Pons (tissue), 1 donor: ENCODE results near the gene MED28.
"Not testable (repeated sequence)": the region's sequence is repeated elsewhere in the genome, so short reads cannot be mapped to it uniquely, and the experiment has no call there.

Experiments
- DNase-seq: peaks from one replicate; pipeline ENCODE4 v3.0.0-alpha.2; 2016; ENCODE audit warnings: low spot score

Gene MED28

GRCh38 chr4:17614416-17615299 lies at the start of gene MED28:
MED28 (plus strand) TSS chr4:17614641; CDS start chr4:17614655, 14 bp downstream.
- peak; percentile 95 for DNase-seq

GRCh38 chr4:17565846-17566245 lies 48.6 kb upstream of the MED28 start:
- no peak for DNase-seq

GRCh38 chr4:17567271-17567670 lies 47.2 kb upstream of the MED28 start:
- no peak for DNase-seq

- no peak for DNase-seq
These were observed 40.2 kb upstream of the MED28 start for GRCh38 chr4:17574206-17574605.

- DNase-seq, result not testable (repeated sequence)
These were observed 39.3 kb upstream of the MED28 start for GRCh38 chr4:17575177-17575576.

- peak; percentile 95 for DNase-seq
These were observed 37.3 kb upstream of the MED28 start, which contains the start of gene LAP3 for GRCh38 chr4:17576932-17577664. LAP3 (plus strand) TSS chr4:17577198; CDS start chr4:17577466, 268 bp downstream.

- peak; percentile 48 for DNase-seq
These were observed 36.6 kb upstream of the MED28 start for GRCh38 chr4:17577665-17578481.

- DNase-seq, result no peak
These were observed 36.0 kb upstream of the MED28 start for GRCh38 chr4:17578482-17578891.

GRCh38 chr4:17580969-17581368 lies 33.5 kb upstream of the MED28 start:
- DNase-seq, result no peak

GRCh38 chr4:17583276-17583675 lies 31.2 kb upstream of the MED28 start:
- no peak for DNase-seq

GRCh38 chr4:17583941-17584340 lies 30.5 kb upstream of the MED28 start:
- DNase-seq, result no peak

- DNase-seq, result no peak
These were observed 29.8 kb upstream of the MED28 start for GRCh38 chr4:17584521-17585213.

- DNase-seq, result peak; percentile 79
These were observed 27.2 kb upstream of the MED28 start for GRCh38 chr4:17587094-17587822.

GRCh38 chr4:17589355-17589754 lies 25.1 kb upstream of the MED28 start:
- DNase-seq, result no peak

GRCh38 chr4:17595471-17596005 lies 18.9 kb upstream of the MED28 start:
- peak; percentile 56 for DNase-seq

- no peak for DNase-seq
These were observed 16.9 kb upstream of the MED28 start for GRCh38 chr4:17597517-17597916.

GRCh38 chr4:17599826-17600225 lies 14.6 kb upstream of the MED28 start:
- DNase-seq, result no peak

GRCh38 chr4:17605236-17605635 lies 9.2 kb upstream of the MED28 start:
- no peak for DNase-seq

- DNase-seq, result no peak
These were observed 553 bp upstream of the MED28 start for GRCh38 chr4:17613761-17614415.

- no peak for DNase-seq
These were observed 1.8 kb downstream of the MED28 start for GRCh38 chr4:17616283-17616682.
